IMR-90 (cell line): ENCODE measurements around the gene REC114. TPM values are rescaled to one million over a fixed set of nuclear protein-coding genes. Genes with fewer than 3 reads are reported as not detected.

Source experiments
- ATAC-seq: fragments of 200-7000 bp; cut with Tn5 transposase; 2 replicates; pipeline ENCODE4 v1.9.1; 2020; ENCODE audit warnings: low read depth, mild to moderate bottlenecking, moderate library complexity
- BruUV-seq: library from RNA; stranded (reverse); fragments of 400-500 nt; replicated peaks from 2 replicates; lab custom pipeline; 2021; lab: Mats Ljungman, UMichigan
- CTCF ChIA-PET: fragments of 300-600 bp; formaldehyde crosslinking; extraction: SDS; loops from one replicate; lab custom pipeline; 2021; ENCODE audit warnings: antibody characterized with exemption; lab: Yijun Ruan, JAX
- POLR2A ChIA-PET: fragments of 300-600 bp; sonication (Branson Sonifier 250); formaldehyde crosslinking; loops from one replicate; lab custom pipeline; 2022; ENCODE audit warnings: antibody characterized with exemption; ENCODE audit not compliant: unreplicated experiment; lab: Charles Lee
- DNase-seq: peaks from one replicate; pipeline ENCODE4 v3.0.0; 2013
- H2AFZ ChIP-seq: replicated peaks from 2 replicates; pipeline ENCODE3; 2013; ENCODE audit warnings: low read length, mild to moderate bottlenecking; ENCODE audit not compliant: poor library complexity
- H2AK5ac ChIP-seq: 2 replicates; pipeline ENCODE4 v1.6.1; 2013; ENCODE audit warnings: low read depth, low read length, inconsistent platforms
- H2AK9ac ChIP-seq: replicated peaks from 2 replicates; pipeline ENCODE3; 2013; ENCODE audit warnings: mild to moderate bottlenecking, low read depth, low read length, moderate library complexity; ENCODE audit not compliant: poor library complexity
- H2BK120ac ChIP-seq: 2 replicates; pipeline ENCODE4 v1.6.1; 2013; ENCODE audit warnings: low read depth, low read length, inconsistent platforms
- H2BK15ac ChIP-seq: 3 replicates; pipeline ENCODE4 v1.6.1; 2013; ENCODE audit warnings: low read depth, low read length, inconsistent platforms
- H2BK20ac ChIP-seq: 2 replicates; pipeline ENCODE4 v1.6.1; 2013; ENCODE audit warnings: low read depth, mild to moderate bottlenecking, inconsistent platforms, low read length, moderate library complexity
- H2BK5ac ChIP-seq: 2 replicates; pipeline ENCODE4 v1.6.1; 2013; ENCODE audit warnings: mild to moderate bottlenecking, low read depth, low read length, inconsistent platforms; ENCODE audit not compliant: poor library complexity, severe bottlenecking
- H3K14ac ChIP-seq: replicated peaks from 2 replicates; pipeline ENCODE4 v1.6.1; 2013; ENCODE audit warnings: low read depth, low read length, inconsistent platforms
- H3K18ac ChIP-seq: 2 replicates; pipeline ENCODE4 v1.6.1; 2013; ENCODE audit warnings: low read depth, low read length, control low read depth
- H3K23ac ChIP-seq: 2 replicates; pipeline ENCODE4 v1.6.1; 2013; ENCODE audit warnings: low read depth, low read length, inconsistent platforms
- H3K27ac ChIP-seq: 2 replicates; pipeline ENCODE4 v1.5.1; 2013; ENCODE audit warnings: mild to moderate bottlenecking, control low read depth, low read length; ENCODE audit not compliant: insufficient read depth
- H3K27me3 ChIP-seq: 2 replicates; pipeline ENCODE4 v1.6.1; 2013; ENCODE audit warnings: low read length; ENCODE audit not compliant: control insufficient read depth, insufficient read depth
- H3K36me3 ChIP-seq: 2 replicates; pipeline ENCODE4 v1.6.1; 2013; ENCODE audit warnings: low read length, mixed read lengths; ENCODE audit not compliant: control insufficient read depth, insufficient read depth
- H3K4ac ChIP-seq: 2 replicates; pipeline ENCODE4 v1.6.1; 2013; ENCODE audit warnings: low read depth, low read length, inconsistent platforms
- H3K4me1 ChIP-seq: 2 replicates; pipeline ENCODE4 v1.6.1; 2013; ENCODE audit warnings: low read length, mixed read lengths; ENCODE audit not compliant: control insufficient read depth, insufficient read depth
- H3K4me2 ChIP-seq: 2 replicates; pipeline ENCODE4 v1.6.1; 2013; ENCODE audit warnings: low read depth, mild to moderate bottlenecking, control low read depth, low read length, moderate library complexity
- H3K4me3 ChIP-seq: 2 replicates; pipeline ENCODE4 v1.5.1; 2013; ENCODE audit warnings: low read depth, mild to moderate bottlenecking, control low read depth, low read length, moderate library complexity; ENCODE audit not compliant: insufficient read depth
- H3K56ac ChIP-seq: 2 replicates; pipeline ENCODE4 v1.6.1; 2013; ENCODE audit warnings: low read length, inconsistent platforms; ENCODE audit not compliant: insufficient read depth; ENCODE audit errors: extremely low read depth
- H3K79me1 ChIP-seq, 2 experiments: 2 replicates each; pipeline ENCODE4 v1.6.1; 2013; ENCODE audit warnings: low read length in 2 of 2, inconsistent platforms in 1 of 2, low read depth in 1 of 2
- H3K9ac ChIP-seq: 2 replicates; pipeline ENCODE4 v1.6.1; 2013; ENCODE audit warnings: low read depth, low read length, control low read depth
- H3K9me1 ChIP-seq: 2 replicates; pipeline ENCODE4 v1.6.1; 2013; ENCODE audit warnings: low read length, inconsistent platforms; ENCODE audit not compliant: insufficient read depth
- H3K9me3 ChIP-seq: 2 replicates; pipeline ENCODE4 v1.6.1; 2013; ENCODE audit warnings: low read length; ENCODE audit not compliant: control insufficient read depth, insufficient read depth
- H4K20me1 ChIP-seq: 2 replicates; pipeline ENCODE4 v1.6.1; 2013; ENCODE audit warnings: low read length, inconsistent platforms; ENCODE audit not compliant: insufficient read depth
- H4K5ac ChIP-seq: 2 replicates; pipeline ENCODE4 v1.6.1; 2013; ENCODE audit warnings: mild to moderate bottlenecking, low read depth, low read length, control low read depth
- H4K8ac ChIP-seq, 2 experiments: 2 replicates each; pipeline ENCODE4 v1.6.1; 2013; ENCODE audit warnings: low read depth in 2 of 2, low read length in 2 of 2, control low read depth in 1 of 2, inconsistent platforms in 1 of 2
- H4K91ac ChIP-seq: 2 replicates; pipeline ENCODE4 v1.6.1; 2013; ENCODE audit warnings: low read depth, low read length, inconsistent platforms; ENCODE audit not compliant: insufficient read depth
- MXI1 ChIP-seq: IDR thresholded peaks from 2 replicates; pipeline ENCODE4 v1.6.1; 2012; ENCODE audit warnings: low read depth, mild to moderate bottlenecking, low read length, moderate library complexity, borderline replicate concordance
- WGBS, 2 experiments: methylation state at CpG; one replicate each; pipeline versions ENCODE4 v1.1.5 to v1.1.7; 2013; ENCODE audit warnings: missing lambda C conversion rate in 2 of 2; ENCODE audit not compliant: insufficient read length in 1 of 2; ENCODE audit errors: extremely low coverage in 2 of 2; 5-methylcytosine and 5-hydroxymethylcytosine counted together
- dilution Hi-C: fragments of 300-500 bp; cut with HindIII; formaldehyde crosslinking; loops from one replicate; pipeline ENCODE4 v1.14.3; 2018; ENCODE audit warnings: low sequenced_read_pairs; ENCODE audit not compliant: unreplicated experiment
- in situ Hi-C: fragments of 300-500 bp; cut with MboI; formaldehyde crosslinking; loops from 3 replicates; pipeline ENCODE4 v1.14.3; 2019; ENCODE audit warnings: low sequenced_read_pairs, inconsistent platforms, mixed read lengths
- intact Hi-C: fragments of 100-400 bp; cut with micrococcal nuclease; formaldehyde crosslinking; loops from 2 replicates; pipeline ENCODE4 v1.10.0; 2022
- polyA plus RNA-seq, 3 experiments: library from polyadenylated mRNA; depleted of rRNA; stranded (reverse); fragments of >200 nt; gene quantifications; 2 replicates each; pipeline ENCODE4 v1.2.3, GENCODE V29; 2012; ENCODE audit warnings: low replicate concordance in 1 of 3
- total RNA-seq: library from RNA; depleted of rRNA; stranded (reverse); fragments of >200 nt; gene quantifications from 2 replicates; pipeline ENCODE4 v1.2.3, GENCODE V29; 2012

REC114 gene
- total and polyA plus RNA-seq, 2 of the 4 experiments (the other 2 are of a cell fraction): not detected

DNA sequence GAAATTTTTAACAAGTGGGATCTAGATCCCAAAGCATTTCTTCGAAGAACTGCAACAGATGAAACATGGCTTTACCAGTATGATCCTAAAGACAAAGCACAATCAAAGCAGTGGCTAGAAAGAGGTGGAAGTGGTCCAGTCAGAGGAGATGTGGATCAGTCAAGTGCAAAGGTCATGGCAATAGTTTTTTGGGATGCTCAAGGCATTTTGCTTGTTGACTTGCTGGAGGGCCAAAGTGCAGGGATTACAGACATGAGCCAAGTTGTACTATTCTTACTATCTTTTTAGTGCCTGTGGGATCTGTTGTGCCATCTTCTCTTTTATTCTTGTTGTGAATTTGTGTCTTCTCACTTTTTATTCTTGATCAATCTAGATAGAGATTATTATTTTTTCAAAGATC is 82.0 kb downstream of the REC114 start:
- ChIA-PET POLR2A (no interaction called here), CTCF (no interaction called here)
- Histone ChIP-seq H3K4me3 (no peak overlapping the region), H2BK15ac (no peak overlapping the region), H3K27me3 (peaks cover 6% of the 10 kb centered on the region; the same call in 1 of the 2 replicates), H2BK20ac (no peak overlapping the region), H3K9me3 (no peaks in the 10 kb centered on the region), H3K79me1 (no peaks in the 10 kb centered on the region), H3K4ac (no peak overlapping the region), H2BK5ac (no peak overlapping the region), H3K9ac (no peak overlapping the region), H3K9me1 (no peaks in the 10 kb centered on the region), H4K8ac (no peak overlapping the region), H3K14ac (no peak overlapping the region), H2BK120ac (no peak overlapping the region), H3K23ac (no peak overlapping the region), H3K18ac (no peak overlapping the region), H3K27ac (no peak overlapping the region), H2AFZ (no peak overlapping the region), H2AK5ac (no peak overlapping the region), H4K91ac (no peak overlapping the region), H3K4me1 (no peaks in the 10 kb centered on the region), H4K5ac (no peak overlapping the region), H2AK9ac (no peak overlapping the region), H3K36me3 (no peaks in the 10 kb centered on the region), H3K56ac (no peak overlapping the region), H4K20me1 (no peaks in the 10 kb centered on the region), H3K4me2 (no peak overlapping the region)
- no CpG with 5 or more reads among the region's 1 CpG for WGBS, 2 experiments
- no peak for ATAC-seq
- no peak for DNase-seq
- dilution Hi-C loops (no loop called here), in situ Hi-C loops (no loop called here), intact Hi-C loops (no loop called here)
- no peak for TF ChIP-seq MXI1
- no TSS peak for BruUV-seq
